Measurements from ENCODE around the gene CDK1. TPM values are rescaled to one million over a fixed set of nuclear protein-coding genes. Genes with fewer than 3 reads are reported as not detected.

The CDK1 gene
- total RNA-seq, 1 donor from 2014 or later = 3.8 TPM

DNA sequence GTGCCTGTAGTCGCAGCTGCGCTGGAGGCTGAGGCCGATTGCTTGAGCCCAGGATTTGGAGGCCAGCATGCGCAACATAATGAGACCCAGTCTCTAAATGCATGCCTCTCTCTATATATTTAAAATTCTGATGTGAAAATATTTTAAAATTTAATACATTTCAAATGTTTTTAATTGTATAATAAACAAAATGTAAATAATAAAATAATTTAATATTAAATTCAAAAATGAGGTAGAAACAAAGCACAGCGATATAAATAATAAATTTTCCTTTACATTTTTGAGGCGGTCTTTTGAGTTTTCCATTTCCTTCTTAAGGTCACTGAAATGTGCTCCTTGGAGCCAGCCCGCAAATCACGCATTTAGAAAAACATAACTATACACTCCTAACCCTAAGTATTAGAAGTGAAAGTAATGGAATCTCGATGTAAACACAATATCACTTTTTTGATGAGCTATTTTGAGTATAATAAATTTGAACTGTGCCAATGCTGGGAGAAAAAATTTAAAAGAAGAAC is 523 bp upstream of the CDK1 start:
- DNase-seq (ENCODE audit: low read depth) = no peak

DNA sequence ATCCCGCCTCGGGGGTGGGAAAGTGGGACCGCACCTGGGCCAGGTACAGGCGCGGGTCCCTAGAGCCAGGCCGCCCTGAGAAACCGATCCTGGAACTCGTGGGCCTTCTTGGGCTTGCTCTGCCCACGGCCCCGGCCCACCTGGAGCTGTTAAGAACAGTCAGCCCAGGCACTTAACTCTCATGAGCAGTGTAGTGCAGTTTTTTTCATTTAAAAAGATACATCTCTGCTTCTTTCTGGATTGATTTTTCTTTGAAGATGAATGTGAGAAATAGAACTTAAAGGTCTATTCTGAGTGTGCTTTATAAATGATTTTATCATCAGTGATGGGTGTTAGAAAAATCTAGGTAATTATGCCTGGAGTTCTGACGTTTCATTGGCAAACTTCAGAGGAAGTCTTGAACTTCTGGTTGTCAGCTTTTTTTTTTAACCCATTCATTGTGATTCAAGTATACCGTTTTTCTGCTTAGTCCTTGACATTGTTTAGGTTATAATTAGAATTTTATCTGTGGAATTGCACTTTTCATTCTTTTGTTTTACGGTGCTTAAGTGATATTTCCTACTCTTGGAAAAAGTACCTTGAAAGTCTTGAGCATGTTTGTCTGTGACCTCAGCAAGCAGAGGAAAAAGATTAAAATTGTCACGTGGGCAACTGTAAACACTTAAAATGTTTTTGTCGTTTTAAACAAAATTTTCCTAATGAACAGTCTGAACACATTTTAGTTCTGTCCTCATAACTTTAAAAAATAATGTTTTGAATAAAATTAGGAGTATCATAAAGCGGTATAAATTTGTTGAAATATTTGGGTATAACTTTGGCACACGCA is 906 bp downstream of the CDK1 start:
- DNase-seq (ENCODE audit: low read depth) = no peak

DNA sequence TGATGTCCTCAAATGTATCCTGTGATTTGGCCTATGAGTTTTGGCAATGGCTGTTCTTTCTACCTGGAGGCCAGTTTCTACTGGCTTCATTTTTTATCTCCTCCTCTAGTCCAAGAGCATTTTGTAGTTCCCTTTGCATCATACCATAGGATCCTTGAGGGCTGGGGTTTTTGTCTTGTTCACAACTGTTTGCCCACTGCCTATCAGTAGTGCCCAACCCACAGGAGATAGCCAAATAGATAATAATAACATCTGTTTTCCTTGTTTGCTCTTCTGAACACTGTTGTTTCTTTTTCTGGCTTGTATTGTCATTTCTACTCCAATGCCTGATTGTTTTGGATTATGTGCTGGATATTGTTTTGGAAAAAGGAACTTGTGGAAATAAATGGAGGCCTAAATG is 3.4 kb downstream of the CDK1 start:
- DNase-seq (ENCODE audit: low read depth) = no peak

DNA sequence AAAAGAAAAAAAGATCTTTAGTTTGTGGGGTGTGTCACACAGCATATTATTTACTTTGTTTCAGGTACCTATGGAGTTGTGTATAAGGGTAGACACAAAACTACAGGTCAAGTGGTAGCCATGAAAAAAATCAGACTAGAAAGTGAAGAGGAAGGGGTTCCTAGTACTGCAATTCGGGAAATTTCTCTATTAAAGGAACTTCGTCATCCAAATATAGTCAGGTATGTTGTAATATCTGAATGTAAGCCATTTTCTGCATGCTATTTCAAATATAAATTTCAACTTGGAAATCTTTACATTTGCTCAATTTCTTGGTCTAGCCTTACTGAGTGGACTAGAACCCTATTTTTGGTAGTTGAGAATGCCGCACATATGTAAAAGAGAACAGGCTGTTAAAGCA is 6.4 kb downstream of the CDK1 start:
- DNase-seq (ENCODE audit: low read depth) = no peak

DNA sequence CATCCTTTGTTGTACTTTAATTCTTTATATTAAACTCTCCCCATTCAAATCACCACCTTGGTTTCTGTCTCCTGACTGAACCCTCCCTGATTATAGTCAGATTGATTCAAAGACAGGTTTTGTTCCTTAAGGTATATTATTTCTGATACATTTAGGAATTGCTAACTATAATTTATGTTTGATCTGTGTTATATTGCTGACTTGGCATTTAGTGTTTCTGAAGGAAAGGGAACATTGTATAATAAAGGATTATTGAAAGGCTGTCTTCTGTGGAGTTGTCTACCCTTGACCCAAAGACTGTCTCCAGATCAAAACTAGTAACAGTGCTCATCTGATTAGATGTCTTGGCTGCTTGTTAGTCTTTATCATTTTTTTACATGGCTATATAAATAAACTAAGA is 10.3 kb downstream of the CDK1 start:
- DNase-seq (ENCODE audit: low read depth) = no peak

DNA sequence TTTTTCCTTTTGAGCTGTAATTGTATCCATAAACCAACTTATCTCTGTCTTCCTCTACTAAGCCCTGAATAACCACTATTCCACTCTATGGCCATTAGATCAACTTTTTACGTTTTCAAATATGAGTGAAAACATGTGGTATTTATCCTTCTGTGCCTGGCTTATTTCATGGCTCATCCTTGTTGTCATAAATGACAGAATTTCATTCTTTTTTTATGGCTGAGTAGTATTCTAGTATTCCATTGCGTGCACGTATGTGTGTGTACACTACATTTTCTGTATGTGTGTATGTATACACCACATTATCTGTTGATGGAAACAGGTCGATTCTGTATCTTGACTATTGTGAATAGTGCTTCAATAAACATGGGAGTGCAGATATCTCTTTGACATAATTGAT is 11.1 kb downstream of the CDK1 start:
- no peak for DNase-seq (ENCODE audit: low read depth)

DNA sequence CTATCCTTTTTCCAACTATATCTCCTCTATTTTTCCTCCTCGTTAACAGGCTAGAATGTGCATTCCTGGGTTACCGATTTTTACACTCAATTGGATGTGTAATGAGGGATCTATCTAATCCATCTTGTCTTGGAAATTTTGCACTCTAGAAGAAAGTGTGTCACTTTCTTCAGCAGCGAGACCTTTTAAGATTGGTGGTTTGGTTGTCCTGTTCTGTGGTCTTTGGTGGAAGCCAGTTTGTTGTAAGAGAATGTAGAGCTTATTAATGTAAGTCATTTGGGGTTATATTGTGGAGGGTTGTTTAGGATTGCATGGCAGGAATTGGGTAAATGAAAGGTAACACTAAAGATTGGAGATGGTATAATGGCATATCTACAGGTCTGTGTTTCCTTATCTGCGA is 16.7 kb downstream of the CDK1 start:
- no peak for DNase-seq (ENCODE audit: low read depth)

DNA sequence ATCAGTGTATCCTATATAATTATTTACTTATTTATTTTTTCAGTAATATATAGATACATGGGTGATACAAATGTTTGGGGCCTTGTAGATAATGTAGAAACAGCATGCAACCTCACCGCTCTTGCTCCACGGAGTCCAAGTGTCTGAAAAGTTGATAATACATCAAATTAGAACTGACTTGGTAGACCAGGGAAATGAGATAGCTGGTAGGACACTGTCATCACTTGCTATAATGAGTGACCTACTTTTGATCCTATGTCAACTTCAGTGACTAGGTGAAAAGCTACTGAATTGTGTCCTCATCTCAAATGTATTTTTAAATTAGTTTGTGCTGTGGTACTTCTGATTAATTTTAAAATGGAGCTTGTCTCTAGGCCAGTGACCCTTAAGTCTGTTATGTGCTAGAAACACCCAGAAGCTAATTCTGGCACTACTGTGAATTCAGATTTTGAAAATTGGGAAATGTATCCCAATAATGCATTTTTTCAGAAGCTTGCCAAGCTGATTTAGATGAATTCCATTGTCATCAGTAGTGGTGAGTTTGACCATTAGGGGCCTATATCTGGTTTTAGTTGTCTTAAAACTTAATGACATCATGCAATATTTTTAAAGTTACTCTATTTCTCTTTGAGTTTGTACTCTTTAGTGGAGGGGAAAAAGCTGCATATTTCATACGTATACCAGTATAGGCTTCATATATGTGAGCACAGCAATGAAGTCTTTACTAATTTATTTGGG is 17.4 kb downstream of the CDK1 start:
- no peak for DNase-seq (ENCODE audit: low read depth)

DNA sequence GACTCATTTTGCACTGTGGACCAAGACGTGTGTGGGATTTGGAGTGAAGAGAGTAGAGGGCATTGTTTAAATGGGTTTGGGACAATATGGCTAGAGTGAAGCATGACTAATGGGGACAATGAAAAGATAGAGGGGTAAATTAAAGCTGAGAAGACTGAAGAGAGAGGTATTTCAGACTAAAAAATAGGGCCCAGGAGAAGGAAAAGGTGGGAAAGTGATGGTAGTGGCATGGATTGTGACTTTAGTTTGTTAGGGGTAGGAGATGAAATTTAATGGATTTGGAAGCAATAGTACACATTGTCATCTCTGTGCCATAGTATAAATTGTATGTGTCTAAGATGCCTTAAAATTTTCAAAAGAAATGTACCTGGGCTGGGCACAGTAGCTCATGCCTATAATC is 18.2 kb downstream of the CDK1 start:
- no peak for DNase-seq (ENCODE audit: low read depth)

DNA sequence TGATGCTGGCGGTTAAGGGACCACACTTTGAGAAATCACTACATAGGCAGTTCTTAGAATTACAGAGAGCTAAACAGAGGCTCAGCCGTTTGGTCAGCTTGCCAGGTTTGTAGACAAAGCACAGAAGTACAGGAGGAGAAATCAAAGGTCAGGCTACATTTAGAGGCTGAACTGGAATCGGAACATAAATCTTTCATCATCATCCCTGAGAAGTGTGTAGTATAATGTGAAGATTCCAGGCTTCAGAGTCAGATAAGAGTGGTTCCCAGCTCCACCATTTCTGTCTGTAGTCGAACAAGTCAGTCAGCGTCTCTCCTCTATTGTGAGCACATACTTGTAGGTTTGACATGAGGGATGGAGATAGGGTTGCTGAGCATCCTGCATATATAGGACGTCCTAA is 18.9 kb downstream of the CDK1 start:
- no peak for DNase-seq (ENCODE audit: low read depth)

DNA sequence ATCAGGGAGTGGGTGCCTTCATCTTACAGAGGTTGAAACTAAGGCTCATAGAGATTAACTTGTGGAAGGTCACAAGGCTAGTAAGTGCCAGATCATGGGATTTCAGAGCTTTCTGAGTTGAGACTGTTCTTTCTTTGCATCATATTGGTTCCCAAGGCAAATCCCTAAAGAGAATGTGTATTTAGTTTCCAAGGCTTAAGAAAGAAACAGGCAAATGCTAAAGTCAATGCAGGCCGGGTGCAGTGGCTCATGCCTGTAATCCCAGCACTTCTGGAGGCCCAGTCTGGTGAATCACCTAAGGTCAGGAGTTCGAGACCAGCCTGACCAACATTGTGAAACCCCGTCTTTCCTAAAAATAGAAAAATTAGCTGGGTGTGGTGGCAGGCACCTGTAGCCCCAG is 19.8 kb downstream of the CDK1 start:
- peak; percentile 54 for DNase-seq (ENCODE audit: low read depth)

DNA sequence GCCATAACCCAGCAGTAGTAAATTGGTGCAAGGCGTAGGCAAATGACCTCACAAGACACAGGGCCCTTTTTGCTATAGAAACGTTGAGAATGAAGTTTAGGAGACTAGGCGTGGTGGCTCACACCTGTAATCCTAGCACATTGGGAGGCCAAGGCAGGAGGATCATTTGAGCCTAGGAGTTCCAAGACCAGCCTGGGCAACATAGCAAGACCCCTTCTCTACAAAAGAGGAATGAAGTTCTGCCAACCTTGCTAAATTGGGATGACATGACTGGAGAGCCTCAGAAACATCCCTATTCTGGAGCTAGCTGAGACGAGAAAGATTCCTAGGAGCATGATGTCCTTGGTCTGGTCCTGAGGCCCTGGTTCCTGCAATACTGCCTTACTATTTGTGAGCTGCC is 20.6 kb downstream of the CDK1 start:
- DNase-seq (ENCODE audit: low read depth) = no peak

DNA sequence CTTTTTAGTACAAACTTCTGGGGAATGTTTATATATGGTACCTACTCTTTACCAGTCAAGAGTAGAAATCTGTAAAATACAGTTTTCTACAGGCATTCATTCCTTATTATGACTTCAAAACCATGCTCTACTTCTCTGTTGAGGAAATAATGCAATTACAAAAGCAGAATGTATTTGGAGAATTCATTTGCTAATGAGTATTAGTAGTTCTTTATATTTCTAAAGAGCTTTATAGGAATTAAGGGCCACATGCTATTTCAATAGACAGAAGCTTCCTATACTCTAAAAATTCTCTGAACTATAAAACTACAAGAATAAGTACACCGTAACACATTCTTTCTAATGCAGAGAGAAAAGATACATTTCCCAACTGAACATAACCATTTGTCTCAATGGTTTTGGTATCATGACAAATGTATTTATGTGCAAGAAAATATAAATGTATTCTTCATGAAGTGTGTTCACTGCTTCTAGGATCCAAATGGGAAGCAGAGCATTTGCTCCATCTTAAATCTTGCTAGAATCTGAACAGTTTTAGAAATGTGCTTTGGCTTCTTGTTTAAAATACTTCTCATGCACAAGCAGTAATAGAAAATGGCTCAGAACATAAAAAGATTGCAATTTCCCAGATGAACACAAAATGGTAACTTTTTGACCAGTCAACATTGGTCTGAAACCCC is 21.8 kb downstream of the CDK1 start:
- no peak for DNase-seq (ENCODE audit: low read depth)

DNA sequence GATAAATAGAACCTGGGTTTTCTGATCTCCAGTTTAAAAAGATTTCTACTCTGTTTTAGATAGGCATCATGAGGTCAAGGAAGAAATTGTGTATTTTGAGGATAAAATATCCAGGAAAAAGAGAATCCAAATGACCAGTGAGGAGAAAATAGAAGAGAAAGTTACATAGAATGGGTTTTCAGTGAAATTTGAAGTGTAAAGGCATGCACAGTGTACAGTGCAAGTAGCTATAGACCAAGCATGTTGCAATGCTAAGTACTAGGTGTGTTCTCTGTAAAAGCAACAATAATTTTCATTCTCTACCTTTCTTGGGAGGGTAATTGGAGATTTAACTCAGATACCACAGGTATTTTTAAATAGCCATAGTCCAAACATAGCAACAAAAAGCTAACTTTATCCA is 22.6 kb downstream of the CDK1 start:
- DNase-seq (ENCODE audit: low read depth) = no peak

DNA sequence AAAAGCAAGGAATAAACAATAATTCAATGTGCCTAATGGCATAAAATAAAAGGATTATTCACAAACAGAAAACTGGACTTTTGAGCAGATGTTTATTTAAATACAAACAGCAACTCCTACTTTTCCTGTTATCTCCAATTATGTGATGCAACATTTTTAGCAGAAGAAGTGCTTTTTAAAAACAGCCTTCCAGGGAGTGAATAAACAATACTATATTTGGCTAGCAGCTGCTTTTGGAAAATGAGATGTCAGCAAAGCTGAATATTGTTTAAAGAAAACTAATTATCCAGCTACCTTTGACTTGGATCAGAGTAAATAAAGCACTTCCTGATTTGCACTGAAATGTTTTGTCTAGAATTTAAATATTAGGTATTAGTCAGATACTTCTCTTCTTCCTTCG is 23.2 kb downstream of the CDK1 start:
- DNase-seq (ENCODE audit: low read depth) = no peak

DNA sequence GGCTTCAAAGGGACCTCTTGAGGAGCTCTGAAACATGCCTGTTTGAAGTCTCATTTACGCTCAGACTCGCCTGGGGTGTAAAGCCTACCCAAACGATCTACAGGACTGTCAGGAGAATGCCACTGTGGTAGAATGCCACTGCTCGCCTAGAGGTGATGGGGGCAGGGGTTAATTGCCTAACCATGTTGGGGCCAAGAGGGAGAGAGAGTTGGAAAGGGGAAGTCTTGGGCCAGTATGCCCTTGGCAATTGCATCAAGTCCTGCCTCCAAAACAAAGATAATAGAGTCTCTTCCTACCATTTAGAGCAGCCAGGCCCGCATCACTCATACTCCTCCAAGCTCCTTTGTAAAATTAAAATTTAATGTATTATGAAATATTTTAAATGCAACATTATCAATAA is 25.2 kb downstream of the CDK1 start:
- no peak for DNase-seq (ENCODE audit: low read depth)

DNA sequence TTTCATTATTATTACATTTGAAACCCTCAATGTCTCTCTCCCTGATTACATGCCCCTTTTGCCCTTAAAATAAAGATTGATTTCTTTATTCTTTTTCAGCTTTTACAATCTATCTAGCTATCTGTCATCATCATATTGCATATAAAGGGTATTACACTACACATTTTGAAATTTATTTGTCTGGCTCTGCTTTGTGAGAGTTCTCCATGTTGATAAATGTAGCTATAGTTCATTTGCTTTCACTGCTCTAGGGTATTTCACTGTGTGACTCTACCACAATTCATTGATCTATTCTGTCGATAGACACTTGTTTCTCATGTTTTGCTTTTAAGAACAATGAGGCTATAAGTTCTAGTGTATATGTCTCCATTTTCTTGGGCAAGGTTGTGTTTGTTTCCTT is 25.6 kb downstream of the CDK1 start:
- no peak for DNase-seq (ENCODE audit: low read depth)

DNA sequence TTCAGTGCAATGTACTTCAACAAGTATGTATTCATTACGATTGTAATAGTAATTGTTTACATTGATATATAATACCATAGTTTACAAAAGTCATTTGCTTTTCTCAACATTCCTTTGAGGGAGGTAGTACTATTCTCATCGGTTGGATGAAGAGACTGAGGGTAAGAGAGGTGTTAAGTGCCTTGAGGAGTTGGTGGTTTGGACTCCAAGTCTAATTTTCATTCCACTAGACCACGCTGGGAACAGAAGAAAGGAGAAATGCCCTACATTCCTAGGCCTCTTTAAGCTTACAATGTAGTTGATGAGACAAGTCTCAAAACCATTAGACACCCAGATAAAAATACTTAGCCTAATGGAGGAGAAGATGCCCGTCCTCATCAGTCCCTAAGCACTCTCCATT is 28.6 kb downstream of the CDK1 start:
- DNase-seq (ENCODE audit: low read depth) = peak; percentile 63

DNA sequence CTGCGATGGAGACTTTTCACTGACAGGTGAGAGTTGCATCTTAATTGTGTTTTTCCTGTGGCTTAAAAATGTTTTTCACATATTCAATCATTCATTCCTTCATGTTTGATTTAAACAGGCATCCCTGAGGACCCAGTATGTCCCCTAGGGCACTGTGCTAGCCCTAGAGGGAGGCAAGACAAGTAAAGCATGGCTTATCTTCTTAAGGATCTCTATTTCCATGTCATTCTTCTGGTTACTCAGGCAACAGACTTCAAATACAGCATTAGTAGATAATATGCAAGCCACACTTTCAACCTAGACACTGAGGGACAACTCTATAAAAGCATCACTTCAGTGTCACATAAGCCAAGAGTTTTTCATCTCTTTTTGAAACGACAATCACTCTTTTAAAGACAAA is 29.2 kb downstream of the CDK1 start:
- DNase-seq (ENCODE audit: low read depth) = no peak

DNA sequence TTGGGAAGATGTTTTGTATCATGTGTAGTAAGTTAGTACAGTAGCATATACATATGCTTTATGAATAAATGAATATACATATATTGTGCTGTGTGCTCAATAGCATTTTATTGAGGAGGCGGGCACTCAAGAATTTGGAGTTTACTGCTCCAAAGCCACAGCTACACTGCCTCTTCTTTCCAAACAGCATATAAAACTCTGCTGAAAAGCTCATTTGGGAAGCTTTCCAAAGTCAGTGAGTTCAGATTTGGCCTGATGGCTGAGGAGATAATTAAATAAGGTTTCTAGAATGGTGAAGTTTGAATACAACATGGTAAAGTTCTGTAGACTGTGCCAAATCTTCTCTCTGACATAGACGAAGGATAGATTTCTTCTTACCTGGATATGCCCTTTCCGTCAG is 29.8 kb downstream of the CDK1 start:
- DNase-seq (ENCODE audit: low read depth) = no peak

DNA sequence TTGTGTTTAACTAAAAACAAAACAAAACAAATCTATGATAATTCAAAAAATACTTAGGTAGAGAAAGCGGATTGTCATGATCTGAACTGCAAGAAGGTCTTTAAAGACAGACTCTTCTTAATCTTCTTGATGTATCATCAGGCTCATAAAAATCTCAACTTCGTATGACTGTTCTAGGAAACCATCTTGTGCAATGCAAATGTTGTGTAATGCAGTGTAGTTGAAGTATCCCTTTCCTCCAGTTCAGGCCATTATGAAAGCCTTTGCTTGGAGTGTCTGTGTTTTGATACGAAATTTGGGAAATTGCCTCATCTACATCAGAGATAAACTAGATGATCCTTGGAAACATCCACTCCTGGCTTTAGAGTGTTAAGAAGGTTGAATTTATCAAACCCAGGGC is 30.9 kb downstream of the CDK1 start:
- peak; percentile 53 for DNase-seq (ENCODE audit: low read depth)

DNA sequence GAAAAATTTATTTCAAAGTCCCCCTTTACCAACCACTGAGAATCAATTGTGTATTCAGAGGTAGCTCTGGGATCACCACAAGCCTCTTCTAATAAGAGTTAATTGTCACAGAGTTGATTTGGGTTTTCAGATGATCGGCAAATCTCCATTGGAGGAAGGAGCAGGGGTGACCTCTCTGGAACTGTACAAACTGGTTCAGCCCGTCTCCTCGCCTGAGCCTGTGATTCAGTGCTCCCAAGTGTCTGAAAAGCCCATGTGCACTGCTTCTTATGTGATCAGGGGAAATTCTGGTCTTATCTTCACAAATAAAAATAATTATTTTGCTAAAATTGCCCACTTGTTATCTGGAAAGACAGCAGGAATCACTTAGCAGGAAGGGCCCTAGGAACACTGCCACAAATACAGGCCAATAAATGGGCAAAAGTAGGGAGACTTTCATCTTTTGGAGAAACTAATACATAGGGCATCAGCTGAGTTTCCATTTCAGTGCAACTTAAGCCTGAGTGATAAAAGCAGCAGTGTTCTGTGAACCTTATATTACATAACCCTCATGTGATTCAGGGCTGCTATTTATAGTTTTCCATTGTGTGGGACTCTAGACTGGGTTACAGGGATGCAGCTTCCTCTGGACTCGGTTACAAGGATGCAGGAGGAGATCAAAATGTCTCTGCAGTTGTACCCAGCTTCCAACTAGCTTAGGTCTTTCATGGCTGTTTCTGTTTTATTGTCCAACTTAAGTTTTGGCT is 32.3 kb downstream of the CDK1 start:
- DNase-seq (ENCODE audit: low read depth) = peak; percentile 80
